COLO668 (cell line): ENCODE measurements around the gene MOB2.

Source experiments
- DNase-seq: peaks from one replicate; lab custom pipeline; 2025; ENCODE audit not compliant: unreplicated experiment; lab: John Stamatoyannopoulos, UW

The MOB2 gene

DNA sequence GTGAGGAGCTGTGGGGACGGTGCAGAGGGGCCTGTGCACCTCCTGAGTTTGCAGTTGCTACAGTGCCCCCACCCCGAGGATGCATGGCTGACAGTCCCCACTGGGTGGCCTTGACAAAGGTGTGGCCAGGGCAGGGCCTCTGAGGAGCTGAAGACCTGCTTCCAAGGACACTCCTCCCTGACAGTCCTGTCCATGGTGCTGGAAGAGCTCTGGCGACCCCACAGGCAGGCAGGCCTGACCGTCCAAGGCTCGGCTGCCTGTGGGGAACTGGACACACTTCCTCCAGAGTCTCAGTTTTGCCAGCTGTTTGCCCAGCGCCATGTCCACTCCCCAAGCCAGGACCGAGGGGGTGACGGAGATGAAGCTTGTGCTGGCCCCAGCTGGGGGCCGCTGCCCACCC is 64.1 kb downstream of the MOB2 start:
- no peak for DNase-seq

GRCh38 chr11:1421291-1421690 is 65.3 kb downstream of the MOB2 start:
- no peak for DNase-seq

DNA sequence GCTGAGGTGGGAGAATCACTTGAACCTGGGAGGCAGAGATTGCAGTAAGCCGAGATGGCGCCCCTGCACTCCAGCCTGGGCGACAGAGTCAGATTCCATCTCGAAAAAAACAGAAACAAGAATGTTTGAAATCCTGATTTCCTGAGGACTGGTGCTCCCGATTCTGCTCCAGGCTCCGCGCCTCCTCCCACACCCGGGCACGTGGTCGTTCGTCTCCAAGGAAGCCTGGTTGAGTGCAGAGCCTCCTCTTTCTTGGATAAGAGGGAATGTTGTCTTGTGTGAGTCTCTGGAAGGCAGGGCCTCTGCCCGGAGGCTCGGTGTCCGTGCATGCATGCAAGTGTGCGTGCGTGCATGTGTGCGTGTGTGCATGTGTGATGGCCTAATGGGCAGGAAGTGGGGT is 66.8 kb downstream of the MOB2 start:
- DNase-seq = no peak
